Esophagus mucosa (tissue), 1 donor: Measurements from ENCODE around the gene GNA12. TPM values are rescaled to one million over a fixed set of nuclear protein-coding genes. Genes with fewer than 3 reads are reported as not detected.
"Not testable (repeated sequence)": the region's sequence is repeated elsewhere in the genome, so short reads cannot be mapped to it uniquely, and the experiment has no call there.

Experiments
- ATAC-seq: fragments of 200-7000 bp; cut with Tn5 transposase; one replicate; pipeline ENCODE4 v1.9.1; 2020
- total RNA-seq: library from RNA; stranded (reverse); gene quantifications from one replicate; pipeline ENCODE4 v1.2.4, GENCODE V29; 2023
- donor health status: DM: yes; HTN: yes; CAD: no.

The GNA12 gene
- total RNA-seq, 1 donor from 2014 or later = 7.5 TPM

GRCh38 chr7:2775785-2776184, 68.3 kb downstream of the GNA12 start:
- no peak for ATAC-seq

- ATAC-seq = no peak
Measured at GRCh38 chr7:2775376-2775775, 68.7 kb downstream of the GNA12 start.

GRCh38 chr7:2774935-2775334, 69.2 kb downstream of the GNA12 start:
- ATAC-seq = no peak

- ATAC-seq = no peak
Measured at GRCh38 chr7:2774280-2774679, 69.8 kb downstream of the GNA12 start.

GRCh38 chr7:2773608-2774007, 70.5 kb downstream of the GNA12 start:
- no peak for ATAC-seq

GRCh38 chr7:2771274-2771731, 72.8 kb downstream of the GNA12 start:
- ATAC-seq = no peak

GRCh38 chr7:2764621-2765020, 79.5 kb downstream of the GNA12 start:
- no peak for ATAC-seq

- no peak for ATAC-seq
Measured at GRCh38 chr7:2763597-2763996, 80.5 kb downstream of the GNA12 start.

- ATAC-seq = no peak
Measured at GRCh38 chr7:2761801-2762497, 82.2 kb downstream of the GNA12 start.

GRCh38 chr7:2761131-2761624, 82.9 kb downstream of the GNA12 start:
- ATAC-seq = no peak

- peak; percentile 76 for ATAC-seq
Measured at GRCh38 chr7:2760098-2760889, 83.8 kb downstream of the GNA12 start.

GRCh38 chr7:2759736-2760097, 84.4 kb downstream of the GNA12 start:
- no peak for ATAC-seq

GRCh38 chr7:2758673-2759616, 85.2 kb downstream of the GNA12 start:
- ATAC-seq = peak; percentile 1

GRCh38 chr7:2757904-2758672, 86.0 kb downstream of the GNA12 start:
- peak; percentile 87 for ATAC-seq

GRCh38 chr7:2757361-2757903, 86.7 kb downstream of the GNA12 start:
- ATAC-seq = peak; percentile 17

- no peak for ATAC-seq
Measured at GRCh38 chr7:2755531-2755930, 88.6 kb downstream of the GNA12 start.

GRCh38 chr7:2754912-2755311, 89.2 kb downstream of the GNA12 start:
- no peak for ATAC-seq

- ATAC-seq = no peak
Measured at GRCh38 chr7:2754086-2754485, 90.0 kb downstream of the GNA12 start.

- ATAC-seq = no peak
Measured at GRCh38 chr7:2753148-2753547, 91.0 kb downstream of the GNA12 start.

- ATAC-seq = no peak
Measured at GRCh38 chr7:2751086-2751485, 93.0 kb downstream of the GNA12 start.

- no peak for ATAC-seq
Measured at GRCh38 chr7:2750004-2750407, 94.1 kb downstream of the GNA12 start.

- ATAC-seq = not testable (repeated sequence)
Measured at GRCh38 chr7:2748684-2749083, 95.4 kb downstream of the GNA12 start.
